H1 (cell line): ENCODE measurements around the gene DNAAF5. TPM values are rescaled to one million over a fixed set of nuclear protein-coding genes. Genes with fewer than 3 reads are reported as not detected.

Experiments
- EP300 ChIP-seq, 2 experiments: IDR thresholded peaks; 1 replicate in 1 of 2; 2 replicates in 1 of 2; pipeline ENCODE4 v1.6.1; 2011 to 2012; ENCODE audit warnings: low read depth in 2 of 2, low read length in 2 of 2, mild to moderate bottlenecking in 2 of 2, borderline replicate concordance in 1 of 2, inconsistent platforms in 1 of 2, moderate library complexity in 1 of 2
- KDM1A ChIP-seq: fragments of 200-600, 300-600 bp; sonication (generic); IDR thresholded peaks from 2 replicates; pipeline ENCODE4 v1.7.1; 2016; ENCODE audit warnings: mild to moderate bottlenecking, low read length, borderline replicate concordance
- RBBP5 ChIP-seq: IDR thresholded peaks from 2 replicates; pipeline ENCODE4 v1.7.1; 2012; ENCODE audit warnings: low read depth, mild to moderate bottlenecking, inconsistent platforms, low read length, moderate library complexity, borderline replicate concordance
- SP2 ChIP-seq: IDR thresholded peaks from 2 replicates; pipeline ENCODE4 v1.6.1; 2012; ENCODE audit warnings: mild to moderate bottlenecking, low read length, inconsistent platforms
- SUZ12 ChIP-seq: fragments of 200-600 bp; sonication (generic); IDR thresholded peaks from 2 replicates; pipeline ENCODE4 v1.6.1; 2012; ENCODE audit warnings: mild to moderate bottlenecking, inconsistent platforms, low read length, moderate library complexity, mixed read lengths
- polyA plus RNA-seq, 7 experiments: library from polyadenylated mRNA; depleted of rRNA in 3 of 7; stranded (reverse) in 5 of 7; unstranded in 2 of 7; fragments of >200 nt in 5 of 7; fragments of 200-250 nt in 2 of 7; gene quantifications; 1 replicate in 5 of 7; 2 replicates in 1 of 7; 4 replicates in 1 of 7; pipeline versions ENCODE4 v1.2.1 to v1.2.3, GENCODE V29; 2011 to 2013; ENCODE audit warnings: missing spikeins in 2 of 7, mixed read lengths in 2 of 7
- total RNA-seq: library from RNA; stranded (reverse); fragmentation: NEBNext Ultra II Directional; extraction: Animal tissue kit (Norgen Biotek cat#: 25700); gene quantifications from 2 replicates; pipeline ENCODE4 v1.2.1, GENCODE V29; 2021

DNAAF5 gene
- total and polyA plus RNA-seq, 2 of the 8 experiments (the other 6 are each of a cell fraction or from before 2014, with no cell fraction given) = 55.1 to 95.9 TPM

GRCh38 chr7:794207-794606 is 67.7 kb downstream of the DNAAF5 start (continued):
- TF ChIP-seq RBBP5 (no peak), SUZ12 (no peak), EP300 (IDR thresholded peaks at IDR 0.05; ENCODE audit: borderline replicate concordance in 1 of 2, low read depth in 2 of 2, low read length in 2 of 2) (no peak), SP2 (no peak), KDM1A (no peak)
